GM12878 (cell line): ENCODE data around the gene LRFN2. TPM values are rescaled to one million over a fixed set of nuclear protein-coding genes. Genes with fewer than 3 reads are reported as not detected.

Experiments used
- ATAC-seq: fragments of 200-7000 bp; cut with Tn5 transposase; 3 replicates; pipeline ENCODE4 v1.9.1; 2020; ENCODE audit warnings: mild to moderate bottlenecking, moderate library complexity
- BruUV-seq: library from RNA; stranded (reverse); fragments of 400-500 nt; replicated peaks from 2 replicates; lab custom pipeline; 2021; lab: Mats Ljungman, UMichigan
- CTCF ChIA-PET: fragments of 300-600 bp; sonication (Branson Sonifier 250); formaldehyde crosslinking; extraction: SDS; loops from one replicate; lab custom pipeline; 2021; ENCODE audit warnings: inconsistent platforms; lab: Yijun Ruan, JAX
- POLR2A ChIA-PET: fragments of 350-600 bp; formaldehyde crosslinking; extraction: SDS; loops from one replicate; lab custom pipeline; 2021; ENCODE audit warnings: inconsistent platforms; lab: Charles Lee
- RAD21 ChIA-PET: fragments of 300-600 bp; sonication (Branson Sonifier 250); formaldehyde crosslinking; loops from one replicate; lab custom pipeline; 2023; ENCODE audit warnings: antibody characterized with exemption; ENCODE audit not compliant: unreplicated experiment; lab: Charles Lee
- SMC1A ChIA-PET: fragments of 300-600 bp; sonication (Branson Sonifier 250); formaldehyde crosslinking; loops from one replicate; lab custom pipeline; 2023; ENCODE audit not compliant: unreplicated experiment, uncharacterized antibody; lab: Charles Lee
- DNase-seq: peaks from one replicate; pipeline ENCODE4 v3.0.0-alpha.2; 2011; ENCODE audit warnings: low read depth, low spot score
- FAIRE-seq: peaks from 3 replicates; lab custom pipeline; 2011; peaks lifted over from hg19 to GRCh38; lab: Jason Lieb, UNC
- H2AFZ ChIP-seq: 2 replicates; pipeline ENCODE4 v1.6.0; 2011; ENCODE audit warnings: low read depth, low read length, control low read depth; ENCODE audit not compliant: control insufficient read depth
- H3K27ac ChIP-seq: 2 replicates; pipeline ENCODE4 v1.5.1; 2011; ENCODE audit warnings: control low read depth; ENCODE audit not compliant: control insufficient read depth, insufficient read depth
- H3K27me3 ChIP-seq, 2 experiments: replicated peaks in 1 of 2; 2 replicates each; pipeline versions ENCODE4 v1.6.0 to v1.6.1; 2011; ENCODE audit warnings: low read length in 1 of 2; ENCODE audit not compliant: control insufficient read depth in 2 of 2, insufficient read depth in 2 of 2
- H3K36me3 ChIP-seq, 2 experiments: 2 replicates each; pipeline ENCODE4 v1.5.1; 2011; ENCODE audit warnings: low read length in 1 of 2; ENCODE audit not compliant: control insufficient read depth in 2 of 2, insufficient read depth in 2 of 2
- H3K4me1 ChIP-seq: 2 replicates; pipeline ENCODE4 v1.6.1; 2011; ENCODE audit warnings: mild to moderate bottlenecking, low read length, moderate library complexity, mixed read lengths; ENCODE audit not compliant: control insufficient read depth, insufficient read depth
- H3K4me2 ChIP-seq: 2 replicates; pipeline ENCODE4 v1.6.0; 2011; ENCODE audit warnings: control low read depth; ENCODE audit not compliant: control insufficient read depth, insufficient read depth
- H3K4me3 ChIP-seq: fragments of 200-600 bp; sonication (generic); 2 replicates; pipeline ENCODE4 v1.5.1; 2016
- H3K79me2 ChIP-seq: 2 replicates; pipeline ENCODE4 v1.6.0; 2011; ENCODE audit warnings: low read length; ENCODE audit not compliant: control insufficient read depth, insufficient read depth
- H3K9ac ChIP-seq: 2 replicates; pipeline ENCODE4 v1.8.0; 2011; ENCODE audit warnings: low read length, control low read depth, mixed read lengths; ENCODE audit not compliant: control insufficient read depth, insufficient read depth
- H3K9me3 ChIP-seq: replicated peaks from 3 replicates; pipeline ENCODE4 v1.5.1; 2011; ENCODE audit warnings: mild to moderate bottlenecking, low read length; ENCODE audit not compliant: control insufficient read depth, insufficient read depth
- H4K20me1 ChIP-seq: 2 replicates; pipeline ENCODE4 v1.6.0; 2011; ENCODE audit not compliant: control insufficient read depth, insufficient read depth
- ATF7 ChIP-seq: fragments of 450-650 bp; IDR thresholded peaks from 2 replicates; pipeline ENCODE4 v1.6.1; 2016; ENCODE audit warnings: low read depth, mild to moderate bottlenecking
- BCL11A ChIP-seq: IDR thresholded peaks from 2 replicates; pipeline ENCODE4 v1.6.1; 2011; ENCODE audit warnings: low read depth, low read length
- DPF2 ChIP-seq: fragments of 450-650 bp; IDR thresholded peaks from 2 replicates; pipeline ENCODE4 v1.6.1; 2017; ENCODE audit warnings: mild to moderate bottlenecking
- E2F4 ChIP-seq: IDR thresholded peaks from 2 replicates; pipeline ENCODE4 v1.6.1; 2012; ENCODE audit warnings: low read depth, low read length, improper control_type of control experiment
- IKZF2 ChIP-seq, 2 experiments: fragments of 450-650 bp; IDR thresholded peaks; 2 replicates each; pipeline ENCODE4 v1.6.1; 2017; ENCODE audit warnings: mild to moderate bottlenecking in 2 of 2, moderate library complexity in 2 of 2
- IRF5 ChIP-seq: fragments of 450-650 bp; IDR thresholded peaks from 2 replicates; pipeline ENCODE4 v1.6.1; 2017; ENCODE audit warnings: borderline replicate concordance
- MTA2 ChIP-seq: fragments of 450-650 bp; IDR thresholded peaks from 2 replicates; pipeline ENCODE4 v1.6.1; 2016; ENCODE audit warnings: low read depth, mild to moderate bottlenecking, moderate library complexity
- SP1 ChIP-seq: IDR thresholded peaks from one replicate; pipeline ENCODE4 v1.6.1; 2011; ENCODE audit warnings: low read depth, low read length
- STAT1 ChIP-seq: fragments of 450-650 bp; conservative IDR thresholded peaks from 2 replicates; pipeline ENCODE4 v1.6.1; 2014; ENCODE audit warnings: antibody characterized with exemption, mild to moderate bottlenecking
- USF2 ChIP-seq: IDR thresholded peaks from 2 replicates; pipeline ENCODE4 v1.6.1; 2011; ENCODE audit warnings: low read depth, low read length, improper control_type of control experiment, borderline replicate concordance
- ZNF217 ChIP-seq: fragments of 450-650 bp; IDR thresholded peaks from 2 replicates; pipeline ENCODE4 v1.6.1; 2017; ENCODE audit warnings: antibody characterized with exemption, mild to moderate bottlenecking
- WGBS: methylation state at CpG from one replicate; pipeline ENCODE4 v1.1.6; 2016; ENCODE audit warnings: low lambda C conversion rate; ENCODE audit not compliant: insufficient replicate concordance, insufficient coverage; ENCODE audit errors: missing lambda C conversion rate; 5-methylcytosine and 5-hydroxymethylcytosine counted together
- in situ Hi-C: fragments of 300-500 bp; cut with MboI; formaldehyde crosslinking; loops from 9 replicates; pipeline ENCODE4 v1.14.3; 2018; ENCODE audit warnings: mixed read lengths
- intact Hi-C: fragments of 100-400 bp; cut with micrococcal nuclease; formaldehyde crosslinking; loops from one replicate; pipeline ENCODE4 v1.14.2; 2022; ENCODE audit not compliant: unreplicated experiment
- polyA plus RNA-seq, 11 experiments: library from polyadenylated mRNA; depleted of rRNA in 4 of 11; unstranded in 6 of 11; stranded (reverse) in 5 of 11; fragments of >200 nt; fragmentation: Nextera tagmentation in 4 of 11; fragmentation: Illumina TruSeq in 1 of 11; extraction: Ambion mirVana in 4 of 11; extraction: Trizol in 1 of 11; gene quantifications; 1 replicate in 1 of 11; 2 replicates in 10 of 11; pipeline versions ENCODE4 v1.2.1 to v1.2.3, GENCODE V29; 2011 to 2016; ENCODE audit warnings: inconsistent platforms in 2 of 11, missing spikeins in 2 of 11, low read depth in 1 of 11
- total RNA-seq, 4 experiments: library from RNA; depleted of rRNA in 3 of 4; stranded (reverse); fragments of >200 nt in 3 of 4; fragmentation: Illumina TruSeq in 1 of 4; extraction: Trizol in 1 of 4; gene quantifications; 2 replicates each; pipeline versions ENCODE4 v1.2.1 to v1.2.3, GENCODE V29; 2013 to 2021
- TF ChIP-seq, protein P1 (sequence below): fragments of 450-650 bp; formaldehyde crosslinking; IDR thresholded peaks from 2 replicates; pipeline ENCODE4 v1.4.0; 2022; ENCODE audit warnings: mild to moderate bottlenecking, moderate library complexity

LRFN2 gene
- total and polyA plus RNA-seq, 10 of the 15 experiments (the other 5 are each of a cell fraction or from before 2014, with no cell fraction given) = not detected

DNA sequence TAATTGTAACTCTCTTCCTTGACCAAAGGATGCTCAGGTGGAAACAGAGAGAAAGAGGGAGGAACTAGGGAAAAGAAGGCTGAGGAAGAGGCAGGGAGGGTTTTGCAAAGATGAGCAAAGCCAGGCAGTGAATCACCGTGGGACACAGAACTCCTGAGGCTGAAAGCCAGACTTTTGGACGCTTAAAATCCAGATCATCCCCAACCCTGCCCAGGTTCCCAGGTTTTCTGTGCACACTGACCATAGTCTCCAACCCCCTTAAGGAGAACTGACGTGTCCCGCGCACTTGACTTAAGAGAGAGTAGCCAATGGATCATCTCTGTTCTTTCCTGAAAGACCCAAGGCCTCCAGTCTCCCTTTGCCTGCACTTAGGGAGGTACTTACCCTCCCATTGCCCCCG is 75.3 kb downstream of the LRFN2 start:
- H3K4me1 ChIP-seq = no peaks in the 10 kb centered on the region
- no peak overlapping the region for H3K4me2 ChIP-seq
- no peaks in the 10 kb centered on the region for H4K20me1 ChIP-seq
- ATAC-seq = no peak
- whole genome bisulfite sequencing = 42% methylated on average over 6 of the region's 6 CpGs
- ChIA-PET CTCF (no interaction called here), SMC1A (no interaction called here), POLR2A (no interaction called here), RAD21 (no interaction called here)
- H3K4me3 ChIP-seq = no peak overlapping the region
- DNase-seq = no peak
- BruUV-seq = no TSS peak
- in situ Hi-C loops (no loop called here), intact Hi-C loops (no loop called here)
- H3K27me3 ChIP-seq = no peaks in the 10 kb centered on the region; a peak in 1 of 4 replicates
- H3K9me3 ChIP-seq = no peaks in the 10 kb centered on the region
- H3K36me3 ChIP-seq = no peaks in the 10 kb centered on the region
- no peak overlapping the region for H2AFZ ChIP-seq
- FAIRE-seq = no peak
- no peak overlapping the region for H3K9ac ChIP-seq
- H3K27ac ChIP-seq = no peak overlapping the region
- no peaks in the 10 kb centered on the region for H3K79me2 ChIP-seq
- no peak for TF ChIP-seq E2F4
- no peak for TF ChIP-seq BCL11A
- TF ChIP-seq ATF7 = no peak
- no peak for TF ChIP-seq ZNF217
- TF ChIP-seq STAT1 = no peak
- no peak for TF ChIP-seq SP1

- DNase-seq (no peak), FAIRE-seq (no peak), ATAC-seq (no peak)
- in situ Hi-C loops = no loop called here
- no peaks in the 10 kb centered on the region; a peak in 1 of 4 replicates for H3K27me3 ChIP-seq
- H3K9ac ChIP-seq = no peak overlapping the region
- intact Hi-C loops = no loop called here
- no TSS peak for BruUV-seq
- H3K9me3 ChIP-seq = no peaks in the 10 kb centered on the region
- H3K4me3 ChIP-seq = no peak overlapping the region
- no peak overlapping the region for H3K27ac ChIP-seq
- no peaks in the 10 kb centered on the region for H4K20me1 ChIP-seq
- H3K79me2 ChIP-seq = no peaks in the 10 kb centered on the region
- ChIA-PET POLR2A (no interaction called here), RAD21 (no interaction called here), CTCF (no interaction called here), SMC1A (no interaction called here)
- H3K4me1 ChIP-seq = no peaks in the 10 kb centered on the region
- no peaks in the 10 kb centered on the region for H3K36me3 ChIP-seq
- H3K4me2 ChIP-seq = no peak overlapping the region
- 2% methylated on average over 4 of the region's 4 CpGs for WGBS
- no peak overlapping the region for H2AFZ ChIP-seq
- TF ChIP-seq DPF2 = no peak
- no peak for TF ChIP-seq ATF7
- TF ChIP-seq MTA2 = no peak
- TF ChIP-seq USF2 = no peak
- TF ChIP-seq IKZF2 (IDR thresholded peaks at IDR 0.05) = no peak
- TF ChIP-seq SP1 = no peak
- no peak for TF ChIP-seq IRF5
- TF ChIP-seq, protein P1, sequence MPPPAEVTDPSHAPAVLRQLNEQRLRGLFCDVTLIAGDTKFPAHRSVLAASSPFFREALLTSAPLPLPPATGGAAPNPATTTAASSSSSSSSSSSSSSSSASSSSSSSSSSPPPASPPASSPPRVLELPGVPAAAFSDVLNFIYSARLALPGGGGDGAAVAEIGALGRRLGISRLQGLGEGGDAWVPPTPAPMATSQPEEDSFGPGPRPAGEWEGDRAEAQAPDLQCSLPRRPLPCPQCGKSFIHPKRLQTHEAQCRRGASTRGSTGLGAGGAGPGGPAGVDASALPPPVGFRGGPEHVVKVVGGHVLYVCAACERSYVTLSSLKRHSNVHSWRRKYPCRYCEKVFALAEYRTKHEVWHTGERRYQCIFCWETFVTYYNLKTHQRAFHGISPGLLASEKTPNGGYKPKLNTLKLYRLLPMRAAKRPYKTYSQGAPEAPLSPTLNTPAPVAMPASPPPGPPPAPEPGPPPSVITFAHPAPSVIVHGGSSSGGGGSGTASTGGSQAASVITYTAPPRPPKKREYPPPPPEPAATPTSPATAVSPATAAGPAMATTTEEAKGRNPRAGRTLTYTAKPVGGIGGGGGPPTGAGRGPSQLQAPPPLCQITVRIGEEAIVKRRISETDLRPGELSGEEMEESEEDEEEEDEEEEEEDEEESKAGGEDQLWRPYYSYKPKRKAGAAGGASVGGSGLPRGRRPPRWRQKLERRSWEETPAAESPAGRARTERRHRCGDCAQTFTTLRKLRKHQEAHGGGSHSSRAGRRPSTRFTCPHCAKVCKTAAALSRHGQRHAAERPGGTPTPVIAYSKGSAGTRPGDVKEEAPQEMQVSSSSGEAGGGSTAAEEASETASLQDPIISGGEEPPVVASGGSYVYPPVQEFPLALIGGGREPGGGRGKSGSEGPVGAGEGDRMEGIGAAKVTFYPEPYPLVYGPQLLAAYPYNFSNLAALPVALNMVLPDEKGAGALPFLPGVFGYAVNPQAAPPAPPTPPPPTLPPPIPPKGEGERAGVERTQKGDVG (CRISPR knock-in tag) = no peak
These were observed 76.7 kb downstream of the LRFN2 start for GRCh38 chr6:40510442-40510841.
